GM12878 (cell line): ENCODE measurements around the gene SHC4. TPM values are rescaled to one million over a fixed set of nuclear protein-coding genes. Genes with fewer than 3 reads are reported as not detected.

Experiments used
- ATAC-seq: fragments of 200-7000 bp; cut with Tn5 transposase; 3 replicates; pipeline ENCODE4 v1.9.1; 2020; ENCODE audit warnings: mild to moderate bottlenecking, moderate library complexity
- BruUV-seq: library from RNA; stranded (reverse); fragments of 400-500 nt; replicated peaks from 2 replicates; lab custom pipeline; 2021; lab: Mats Ljungman, UMichigan
- CTCF ChIA-PET: fragments of 300-600 bp; sonication (Branson Sonifier 250); formaldehyde crosslinking; extraction: SDS; loops from one replicate; lab custom pipeline; 2021; ENCODE audit warnings: inconsistent platforms; lab: Yijun Ruan, JAX
- POLR2A ChIA-PET: fragments of 350-600 bp; formaldehyde crosslinking; extraction: SDS; loops from one replicate; lab custom pipeline; 2021; ENCODE audit warnings: inconsistent platforms; lab: Charles Lee
- RAD21 ChIA-PET: fragments of 300-600 bp; sonication (Branson Sonifier 250); formaldehyde crosslinking; loops from one replicate; lab custom pipeline; 2023; ENCODE audit warnings: antibody characterized with exemption; ENCODE audit not compliant: unreplicated experiment; lab: Charles Lee
- SMC1A ChIA-PET: fragments of 300-600 bp; sonication (Branson Sonifier 250); formaldehyde crosslinking; loops from one replicate; lab custom pipeline; 2023; ENCODE audit not compliant: unreplicated experiment, uncharacterized antibody; lab: Charles Lee
- DNase-seq: peaks from one replicate; pipeline ENCODE4 v3.0.0-alpha.2; 2011; ENCODE audit warnings: low read depth, low spot score
- FAIRE-seq: peaks from 3 replicates; lab custom pipeline; 2011; peaks lifted over from hg19 to GRCh38; lab: Jason Lieb, UNC
- H2AFZ ChIP-seq: 2 replicates; pipeline ENCODE4 v1.6.0; 2011; ENCODE audit warnings: low read depth, low read length, control low read depth; ENCODE audit not compliant: control insufficient read depth
- H3K27ac ChIP-seq: 2 replicates; pipeline ENCODE4 v1.5.1; 2011; ENCODE audit warnings: control low read depth; ENCODE audit not compliant: control insufficient read depth, insufficient read depth
- H3K27me3 ChIP-seq, 2 experiments: replicated peaks in 1 of 2; 2 replicates each; pipeline versions ENCODE4 v1.6.0 to v1.6.1; 2011; ENCODE audit warnings: low read length in 1 of 2; ENCODE audit not compliant: control insufficient read depth in 2 of 2, insufficient read depth in 2 of 2
- H3K36me3 ChIP-seq, 2 experiments: 2 replicates each; pipeline ENCODE4 v1.5.1; 2011; ENCODE audit warnings: low read length in 1 of 2; ENCODE audit not compliant: control insufficient read depth in 2 of 2, insufficient read depth in 2 of 2
- H3K4me1 ChIP-seq: 2 replicates; pipeline ENCODE4 v1.6.1; 2011; ENCODE audit warnings: mild to moderate bottlenecking, low read length, moderate library complexity, mixed read lengths; ENCODE audit not compliant: control insufficient read depth, insufficient read depth
- H3K4me2 ChIP-seq: 2 replicates; pipeline ENCODE4 v1.6.0; 2011; ENCODE audit warnings: control low read depth; ENCODE audit not compliant: control insufficient read depth, insufficient read depth
- H3K4me3 ChIP-seq: fragments of 200-600 bp; sonication (generic); 2 replicates; pipeline ENCODE4 v1.5.1; 2016
- H3K79me2 ChIP-seq: 2 replicates; pipeline ENCODE4 v1.6.0; 2011; ENCODE audit warnings: low read length; ENCODE audit not compliant: control insufficient read depth, insufficient read depth
- H3K9ac ChIP-seq: 2 replicates; pipeline ENCODE4 v1.8.0; 2011; ENCODE audit warnings: low read length, control low read depth, mixed read lengths; ENCODE audit not compliant: control insufficient read depth, insufficient read depth
- H3K9me3 ChIP-seq: replicated peaks from 3 replicates; pipeline ENCODE4 v1.5.1; 2011; ENCODE audit warnings: mild to moderate bottlenecking, low read length; ENCODE audit not compliant: control insufficient read depth, insufficient read depth
- H4K20me1 ChIP-seq: 2 replicates; pipeline ENCODE4 v1.6.0; 2011; ENCODE audit not compliant: control insufficient read depth, insufficient read depth
- HDAC6 ChIP-seq: fragments of 200-600 bp; sonication (generic); IDR thresholded peaks from one replicate; pipeline ENCODE4 v1.8.0; 2017; ENCODE audit warnings: antibody characterized with exemption; ENCODE audit not compliant: unreplicated experiment
- MTA2 ChIP-seq: fragments of 450-650 bp; IDR thresholded peaks from 2 replicates; pipeline ENCODE4 v1.6.1; 2016; ENCODE audit warnings: low read depth, mild to moderate bottlenecking, moderate library complexity
- MYB ChIP-seq: fragments of 150-350 bp; IDR thresholded peaks from 2 replicates; pipeline ENCODE4 v1.6.1; 2014; ENCODE audit warnings: mild to moderate bottlenecking, low read depth, low read length, borderline replicate concordance
- RCOR1 ChIP-seq: conservative IDR thresholded peaks from 2 replicates; pipeline ENCODE4 v1.6.1; 2012; ENCODE audit warnings: low read depth, low read length, improper control_type of control experiment
- SMAD5 ChIP-seq: IDR thresholded peaks from 2 replicates; pipeline ENCODE4 v1.6.1; 2016; ENCODE audit warnings: antibody characterized with exemption, low read depth
- TBL1XR1 ChIP-seq: IDR thresholded peaks from 2 replicates; pipeline ENCODE4 v1.6.1; 2012; ENCODE audit warnings: low read depth, low read length, improper control_type of control experiment
- ZZZ3 ChIP-seq: IDR thresholded peaks from 2 replicates; pipeline ENCODE4 v1.6.1; 2011; ENCODE audit warnings: low read depth; ENCODE audit not compliant: control insufficient read depth, insufficient read length
- WGBS: methylation state at CpG from one replicate; pipeline ENCODE4 v1.1.6; 2016; ENCODE audit warnings: low lambda C conversion rate; ENCODE audit not compliant: insufficient replicate concordance, insufficient coverage; ENCODE audit errors: missing lambda C conversion rate; 5-methylcytosine and 5-hydroxymethylcytosine counted together
- in situ Hi-C: fragments of 300-500 bp; cut with MboI; formaldehyde crosslinking; loops from 9 replicates; pipeline ENCODE4 v1.14.3; 2018; ENCODE audit warnings: mixed read lengths
- intact Hi-C: fragments of 100-400 bp; cut with micrococcal nuclease; formaldehyde crosslinking; loops from one replicate; pipeline ENCODE4 v1.14.2; 2022; ENCODE audit not compliant: unreplicated experiment
- polyA plus RNA-seq, 11 experiments: library from polyadenylated mRNA; depleted of rRNA in 4 of 11; unstranded in 6 of 11; stranded (reverse) in 5 of 11; fragments of >200 nt; fragmentation: Nextera tagmentation in 4 of 11; fragmentation: Illumina TruSeq in 1 of 11; extraction: Ambion mirVana in 4 of 11; extraction: Trizol in 1 of 11; gene quantifications; 1 replicate in 1 of 11; 2 replicates in 10 of 11; pipeline versions ENCODE4 v1.2.1 to v1.2.3, GENCODE V29; 2011 to 2016; ENCODE audit warnings: inconsistent platforms in 2 of 11, missing spikeins in 2 of 11, low read depth in 1 of 11
- total RNA-seq, 4 experiments: library from RNA; depleted of rRNA in 3 of 4; stranded (reverse); fragments of >200 nt in 3 of 4; fragmentation: Illumina TruSeq in 1 of 4; extraction: Trizol in 1 of 4; gene quantifications; 2 replicates each; pipeline versions ENCODE4 v1.2.1 to v1.2.3, GENCODE V29; 2013 to 2021
- TF ChIP-seq, protein P1 (sequence below): IDR thresholded peaks from 2 replicates; pipeline ENCODE4 v1.6.1; 2011; ENCODE audit warnings: low read depth, low read length, improper control_type of control experiment, borderline replicate concordance
- TF ChIP-seq, protein P2 (sequence below): IDR thresholded peaks from 2 replicates; pipeline ENCODE4 v1.6.1; 2012; ENCODE audit warnings: low read length, inconsistent platforms
- TF ChIP-seq, protein P3 (sequence below): fragments of 450-650 bp; IDR thresholded peaks from 2 replicates; pipeline ENCODE4 v1.6.1; 2017; ENCODE audit warnings: low read depth, mild to moderate bottlenecking, moderate library complexity

The SHC4 gene
- total and polyA plus RNA-seq, 10 of the 15 experiments (the other 5 are each of a cell fraction or from before 2014, with no cell fraction given) = 0.04 to 0.87 (median 0.14) TPM

DNA sequence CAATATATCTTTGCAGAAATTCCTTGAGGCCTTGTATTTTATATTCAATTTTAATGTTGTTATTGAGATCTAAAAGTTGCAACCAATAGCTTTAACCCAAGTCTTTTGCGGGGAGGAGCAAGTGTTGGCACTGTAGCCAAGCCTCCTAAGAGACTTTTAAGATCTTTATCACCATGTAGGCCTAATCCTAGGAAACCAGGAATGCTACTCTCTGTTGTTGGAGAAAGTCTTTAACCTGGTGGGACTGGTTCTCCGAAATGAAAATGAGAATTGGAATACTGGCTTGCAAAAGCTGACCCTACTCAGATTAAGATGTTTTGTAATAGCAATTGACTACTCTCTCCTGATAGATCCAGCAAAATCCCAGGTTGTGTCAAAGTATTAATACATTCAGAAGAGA is 25.8 kb downstream of the SHC4 start:
- H3K9ac ChIP-seq = no peak overlapping the region
- no peaks in the 10 kb centered on the region for H3K9me3 ChIP-seq
- ChIA-PET POLR2A (no interaction called here), SMC1A (interaction anchor here (1.7 to 1.8 kb wide), 2 partner anchors 58 to 75 kb away, joined by 4 to 5 read pairs; no protein-coding TSS in a partner anchor), RAD21 (no interaction called here), CTCF (interaction anchor here (0.5 kb wide), 1 partner anchor 39 kb away, joined by 3 read pairs; no protein-coding TSS in a partner anchor)
- H2AFZ ChIP-seq = no peak overlapping the region
- no peak overlapping the region for H3K4me3 ChIP-seq
- H3K36me3 ChIP-seq = no peaks in the 10 kb centered on the region
- peaks cover 3% of the 10 kb centered on the region; the same call in 1 of the 2 replicates for H3K4me1 ChIP-seq
- no TSS peak for BruUV-seq
- no peak overlapping the region for H3K4me2 ChIP-seq
- H3K27ac ChIP-seq = no peak overlapping the region
- TF ChIP-seq, protein P1, sequence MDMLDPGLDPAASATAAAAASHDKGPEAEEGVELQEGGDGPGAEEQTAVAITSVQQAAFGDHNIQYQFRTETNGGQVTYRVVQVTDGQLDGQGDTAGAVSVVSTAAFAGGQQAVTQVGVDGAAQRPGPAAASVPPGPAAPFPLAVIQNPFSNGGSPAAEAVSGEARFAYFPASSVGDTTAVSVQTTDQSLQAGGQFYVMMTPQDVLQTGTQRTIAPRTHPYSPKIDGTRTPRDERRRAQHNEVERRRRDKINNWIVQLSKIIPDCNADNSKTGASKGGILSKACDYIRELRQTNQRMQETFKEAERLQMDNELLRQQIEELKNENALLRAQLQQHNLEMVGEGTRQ = no peak
- TF ChIP-seq MYB (no peak), MTA2 (no peak), TBL1XR1 (no peak), HDAC6 (no peak), SMAD5 (no peak), ZZZ3 (no peak), RCOR1 (no peak)
- TF ChIP-seq, protein P2, sequence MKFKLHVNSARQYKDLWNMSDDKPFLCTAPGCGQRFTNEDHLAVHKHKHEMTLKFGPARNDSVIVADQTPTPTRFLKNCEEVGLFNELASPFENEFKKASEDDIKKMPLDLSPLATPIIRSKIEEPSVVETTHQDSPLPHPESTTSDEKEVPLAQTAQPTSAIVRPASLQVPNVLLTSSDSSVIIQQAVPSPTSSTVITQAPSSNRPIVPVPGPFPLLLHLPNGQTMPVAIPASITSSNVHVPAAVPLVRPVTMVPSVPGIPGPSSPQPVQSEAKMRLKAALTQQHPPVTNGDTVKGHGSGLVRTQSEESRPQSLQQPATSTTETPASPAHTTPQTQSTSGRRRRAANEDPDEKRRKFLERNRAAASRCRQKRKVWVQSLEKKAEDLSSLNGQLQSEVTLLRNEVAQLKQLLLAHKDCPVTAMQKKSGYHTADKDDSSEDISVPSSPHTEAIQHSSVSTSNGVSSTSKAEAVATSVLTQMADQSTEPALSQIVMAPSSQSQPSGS = no peak
- TF ChIP-seq, protein P3, sequence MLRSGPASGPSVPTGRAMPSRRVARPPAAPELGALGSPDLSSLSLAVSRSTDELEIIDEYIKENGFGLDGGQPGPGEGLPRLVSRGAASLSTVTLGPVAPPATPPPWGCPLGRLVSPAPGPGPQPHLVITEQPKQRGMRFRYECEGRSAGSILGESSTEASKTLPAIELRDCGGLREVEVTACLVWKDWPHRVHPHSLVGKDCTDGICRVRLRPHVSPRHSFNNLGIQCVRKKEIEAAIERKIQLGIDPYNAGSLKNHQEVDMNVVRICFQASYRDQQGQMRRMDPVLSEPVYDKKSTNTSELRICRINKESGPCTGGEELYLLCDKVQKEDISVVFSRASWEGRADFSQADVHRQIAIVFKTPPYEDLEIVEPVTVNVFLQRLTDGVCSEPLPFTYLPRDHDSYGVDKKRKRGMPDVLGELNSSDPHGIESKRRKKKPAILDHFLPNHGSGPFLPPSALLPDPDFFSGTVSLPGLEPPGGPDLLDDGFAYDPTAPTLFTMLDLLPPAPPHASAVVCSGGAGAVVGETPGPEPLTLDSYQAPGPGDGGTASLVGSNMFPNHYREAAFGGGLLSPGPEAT = no peak
- H3K79me2 ChIP-seq = no peaks in the 10 kb centered on the region
- WGBS = 50% methylated on average over 2 of the region's 2 CpGs
- H3K27me3 ChIP-seq = no peaks in the 10 kb centered on the region
- intact Hi-C loops (no loop called here), in situ Hi-C loops (no loop called here)
- no peak for DNase-seq
- FAIRE-seq = no peak
- no peak for ATAC-seq
- no peaks in the 10 kb centered on the region for H4K20me1 ChIP-seq
